Measurements from ENCODE around the gene C2orf49.

C2orf49 gene

GRCh38 chr2:105307146-105307545 lies 30.2 kb upstream of the C2orf49 start:
- Histone ChIP-seq H3K79me2 (ENCODE audit: low read length) (peaks cover 94% of the 10 kb centered on the region), H3K36me3 (replicated peaks; ENCODE audit: low read depth, low read length) (peaks cover 17% of the 10 kb centered on the region)

GRCh38 chr2:105307550-105307949 lies 29.8 kb upstream of the C2orf49 start:
- Histone ChIP-seq H4K20me1 (ENCODE audit: insufficient read depth, low read length) (peaks cover 16% of the 10 kb centered on the region), H3K4me3 (ENCODE audit: low read length) (no peak overlapping the region), H3K36me3 (replicated peaks; ENCODE audit: low read depth, low read length) (peaks cover 17% of the 10 kb centered on the region), H3K27me3 (ENCODE audit: low read depth, low read length) (no peaks in the 10 kb centered on the region), H3K9ac (ENCODE audit: low read length) (no peak overlapping the region), H3K4me2 (ENCODE audit: low read length) (no peak overlapping the region), H3K4me1 (ENCODE audit: low read length) (peaks cover 32% of the 10 kb centered on the region), H2AFZ (ENCODE audit: low read depth, low read length) (no peak overlapping the region), H3K79me2 (ENCODE audit: low read length) (peaks cover 94% of the 10 kb centered on the region), H3K9me3 (ENCODE audit: insufficient read depth, low read length) (no peaks in the 10 kb centered on the region), H3K27ac (ENCODE audit: low read length) (no peak overlapping the region)
- TF ChIP-seq CTCF (IDR thresholded peaks at IDR 0.05; ENCODE audit: low read depth, low read length) (no peak), EZH2phosphoT487 (IDR thresholded peaks at IDR 0.05; ENCODE audit: low read depth) (no peak)

More at GRCh38 chr2:105307146-105307545, 30.2 kb upstream of the C2orf49 start:
- Histone ChIP-seq H4K20me1 (ENCODE audit: insufficient read depth, low read length) (peaks cover 14% of the 10 kb centered on the region), H3K4me1 (ENCODE audit: low read length) (peaks cover 29% of the 10 kb centered on the region), H3K9ac (ENCODE audit: low read length) (no peak overlapping the region), H3K27me3 (ENCODE audit: low read depth, low read length) (no peaks in the 10 kb centered on the region), H3K4me3 (ENCODE audit: low read length) (no peak overlapping the region), H2AFZ (ENCODE audit: low read depth, low read length) (no peak overlapping the region), H3K27ac (ENCODE audit: low read length) (no peak overlapping the region), H3K9me3 (ENCODE audit: insufficient read depth, low read length) (no peaks in the 10 kb centered on the region), H3K4me2 (ENCODE audit: low read length) (no peak overlapping the region)
- TF ChIP-seq EZH2phosphoT487 (IDR thresholded peaks at IDR 0.05; ENCODE audit: low read depth) (no peak), CTCF (IDR thresholded peaks at IDR 0.05; ENCODE audit: low read depth, low read length) (no peak)

- Histone ChIP-seq H3K36me3 (replicated peaks; ENCODE audit: low read depth, low read length) (peaks cover 17% of the 10 kb centered on the region), H3K79me2 (ENCODE audit: low read length) (peaks cover 94% of the 10 kb centered on the region), H3K9ac (ENCODE audit: low read length) (no peak overlapping the region), H3K4me1 (ENCODE audit: low read length) (peaks cover 36% of the 10 kb centered on the region), H3K27ac (ENCODE audit: low read length) (no peak overlapping the region), H4K20me1 (ENCODE audit: insufficient read depth, low read length) (peaks cover 17% of the 10 kb centered on the region), H3K27me3 (ENCODE audit: low read depth, low read length) (no peaks in the 10 kb centered on the region), H3K9me3 (ENCODE audit: insufficient read depth, low read length) (no peaks in the 10 kb centered on the region), H3K4me2 (ENCODE audit: low read length) (no peak overlapping the region), H3K4me3 (ENCODE audit: low read length) (no peak overlapping the region), H2AFZ (ENCODE audit: low read depth, low read length) (no peak overlapping the region)
- no peak for TF ChIP-seq EZH2phosphoT487 (IDR thresholded peaks at IDR 0.05; ENCODE audit: low read depth)
- TF ChIP-seq CTCF (IDR thresholded peaks at IDR 0.05; ENCODE audit: low read depth, low read length), result no peak
These were observed 29.4 kb upstream of the C2orf49 start for GRCh38 chr2:105307962-105308361.

- H2AFZ ChIP-seq (ENCODE audit: low read depth, low read length), result no peak overlapping the region
- peaks cover 94% of the 10 kb centered on the region for H3K79me2 ChIP-seq (ENCODE audit: low read length)
- peak overlapping the region; percentile 67 for H3K27ac ChIP-seq (ENCODE audit: low read length)
- peak overlapping the region; percentile 90 for H3K4me2 ChIP-seq (ENCODE audit: low read length)
- peaks cover 21% of the 10 kb centered on the region for H4K20me1 ChIP-seq (ENCODE audit: insufficient read depth, low read length)
- H3K4me3 ChIP-seq (ENCODE audit: low read length), result peak overlapping the region; percentile 60
- H3K9me3 ChIP-seq (ENCODE audit: insufficient read depth, low read length), result no peaks in the 10 kb centered on the region
- TF ChIP-seq CTCF (IDR thresholded peaks at IDR 0.05; ENCODE audit: low read depth, low read length), result no peak
- no peak for TF ChIP-seq EZH2phosphoT487 (IDR thresholded peaks at IDR 0.05; ENCODE audit: low read depth)
- H3K27me3 ChIP-seq (ENCODE audit: low read depth, low read length), result no peaks in the 10 kb centered on the region
- peak overlapping the region; percentile 40; the same call in 1 of the 2 replicates for H3K9ac ChIP-seq (ENCODE audit: low read length)
- H3K36me3 ChIP-seq (replicated peaks; ENCODE audit: low read depth, low read length), result peaks cover 17% of the 10 kb centered on the region
- peaks cover 42% of the 10 kb centered on the region for H3K4me1 ChIP-seq (ENCODE audit: low read length)
These were observed 28.8 kb upstream of the C2orf49 start for GRCh38 chr2:105308382-105309146.
